IMR-90 (cell line): Measurements from ENCODE around the gene BMP8B. TPM values are rescaled to one million over a fixed set of nuclear protein-coding genes. Genes with fewer than 3 reads are reported as not detected.

Source experiments
- ATAC-seq: fragments of 200-7000 bp; cut with Tn5 transposase; 2 replicates; pipeline ENCODE4 v1.9.1; 2020; ENCODE audit warnings: low read depth, mild to moderate bottlenecking, moderate library complexity
- BruUV-seq: library from RNA; stranded (reverse); fragments of 400-500 nt; replicated peaks from 2 replicates; lab custom pipeline; 2021; lab: Mats Ljungman, UMichigan
- CTCF ChIA-PET: fragments of 300-600 bp; formaldehyde crosslinking; extraction: SDS; loops from one replicate; lab custom pipeline; 2021; ENCODE audit warnings: antibody characterized with exemption; lab: Yijun Ruan, JAX
- POLR2A ChIA-PET: fragments of 300-600 bp; sonication (Branson Sonifier 250); formaldehyde crosslinking; loops from one replicate; lab custom pipeline; 2022; ENCODE audit warnings: antibody characterized with exemption; ENCODE audit not compliant: unreplicated experiment; lab: Charles Lee
- DNase-seq: peaks from one replicate; pipeline ENCODE4 v3.0.0; 2013
- H2AFZ ChIP-seq: replicated peaks from 2 replicates; pipeline ENCODE3; 2013; ENCODE audit warnings: low read length, mild to moderate bottlenecking; ENCODE audit not compliant: poor library complexity
- H2AK5ac ChIP-seq: 2 replicates; pipeline ENCODE4 v1.6.1; 2013; ENCODE audit warnings: low read depth, low read length, inconsistent platforms
- H2AK9ac ChIP-seq: replicated peaks from 2 replicates; pipeline ENCODE3; 2013; ENCODE audit warnings: mild to moderate bottlenecking, low read depth, low read length, moderate library complexity; ENCODE audit not compliant: poor library complexity
- H2BK120ac ChIP-seq: 2 replicates; pipeline ENCODE4 v1.6.1; 2013; ENCODE audit warnings: low read depth, low read length, inconsistent platforms
- H2BK15ac ChIP-seq: 3 replicates; pipeline ENCODE4 v1.6.1; 2013; ENCODE audit warnings: low read depth, low read length, inconsistent platforms
- H2BK20ac ChIP-seq: 2 replicates; pipeline ENCODE4 v1.6.1; 2013; ENCODE audit warnings: low read depth, mild to moderate bottlenecking, inconsistent platforms, low read length, moderate library complexity
- H2BK5ac ChIP-seq: 2 replicates; pipeline ENCODE4 v1.6.1; 2013; ENCODE audit warnings: mild to moderate bottlenecking, low read depth, low read length, inconsistent platforms; ENCODE audit not compliant: poor library complexity, severe bottlenecking
- H3K14ac ChIP-seq: replicated peaks from 2 replicates; pipeline ENCODE4 v1.6.1; 2013; ENCODE audit warnings: low read depth, low read length, inconsistent platforms
- H3K18ac ChIP-seq: 2 replicates; pipeline ENCODE4 v1.6.1; 2013; ENCODE audit warnings: low read depth, low read length, control low read depth
- H3K23ac ChIP-seq: 2 replicates; pipeline ENCODE4 v1.6.1; 2013; ENCODE audit warnings: low read depth, low read length, inconsistent platforms
- H3K27ac ChIP-seq: 2 replicates; pipeline ENCODE4 v1.5.1; 2013; ENCODE audit warnings: mild to moderate bottlenecking, control low read depth, low read length; ENCODE audit not compliant: insufficient read depth
- H3K27me3 ChIP-seq: 2 replicates; pipeline ENCODE4 v1.6.1; 2013; ENCODE audit warnings: low read length; ENCODE audit not compliant: control insufficient read depth, insufficient read depth
- H3K36me3 ChIP-seq: 2 replicates; pipeline ENCODE4 v1.6.1; 2013; ENCODE audit warnings: low read length, mixed read lengths; ENCODE audit not compliant: control insufficient read depth, insufficient read depth
- H3K4ac ChIP-seq: 2 replicates; pipeline ENCODE4 v1.6.1; 2013; ENCODE audit warnings: low read depth, low read length, inconsistent platforms
- H3K4me1 ChIP-seq: 2 replicates; pipeline ENCODE4 v1.6.1; 2013; ENCODE audit warnings: low read length, mixed read lengths; ENCODE audit not compliant: control insufficient read depth, insufficient read depth
- H3K4me2 ChIP-seq: 2 replicates; pipeline ENCODE4 v1.6.1; 2013; ENCODE audit warnings: low read depth, mild to moderate bottlenecking, control low read depth, low read length, moderate library complexity
- H3K4me3 ChIP-seq: 2 replicates; pipeline ENCODE4 v1.5.1; 2013; ENCODE audit warnings: low read depth, mild to moderate bottlenecking, control low read depth, low read length, moderate library complexity; ENCODE audit not compliant: insufficient read depth
- H3K56ac ChIP-seq: 2 replicates; pipeline ENCODE4 v1.6.1; 2013; ENCODE audit warnings: low read length, inconsistent platforms; ENCODE audit not compliant: insufficient read depth; ENCODE audit errors: extremely low read depth
- H3K79me1 ChIP-seq, 2 experiments: 2 replicates each; pipeline ENCODE4 v1.6.1; 2013; ENCODE audit warnings: low read length in 2 of 2, inconsistent platforms in 1 of 2, low read depth in 1 of 2
- H3K9ac ChIP-seq: 2 replicates; pipeline ENCODE4 v1.6.1; 2013; ENCODE audit warnings: low read depth, low read length, control low read depth
- H3K9me1 ChIP-seq: 2 replicates; pipeline ENCODE4 v1.6.1; 2013; ENCODE audit warnings: low read length, inconsistent platforms; ENCODE audit not compliant: insufficient read depth
- H3K9me3 ChIP-seq: 2 replicates; pipeline ENCODE4 v1.6.1; 2013; ENCODE audit warnings: low read length; ENCODE audit not compliant: control insufficient read depth, insufficient read depth
- H4K20me1 ChIP-seq: 2 replicates; pipeline ENCODE4 v1.6.1; 2013; ENCODE audit warnings: low read length, inconsistent platforms; ENCODE audit not compliant: insufficient read depth
- H4K5ac ChIP-seq: 2 replicates; pipeline ENCODE4 v1.6.1; 2013; ENCODE audit warnings: mild to moderate bottlenecking, low read depth, low read length, control low read depth
- H4K8ac ChIP-seq, 2 experiments: 2 replicates each; pipeline ENCODE4 v1.6.1; 2013; ENCODE audit warnings: low read depth in 2 of 2, low read length in 2 of 2, control low read depth in 1 of 2, inconsistent platforms in 1 of 2
- H4K91ac ChIP-seq: 2 replicates; pipeline ENCODE4 v1.6.1; 2013; ENCODE audit warnings: low read depth, low read length, inconsistent platforms; ENCODE audit not compliant: insufficient read depth
- CEBPB ChIP-seq: IDR thresholded peaks from 2 replicates; pipeline ENCODE4 v1.6.1; 2012; ENCODE audit warnings: low read depth, low read length, improper control_type of control experiment
- CHD1 ChIP-seq: IDR thresholded peaks from 2 replicates; pipeline ENCODE4 v1.6.1; 2012; ENCODE audit warnings: low read depth, low read length, improper control_type of control experiment
- MAZ ChIP-seq: IDR thresholded peaks from 2 replicates; pipeline ENCODE4 v1.6.1; 2012; ENCODE audit warnings: low read depth, mild to moderate bottlenecking, low read length, improper control_type of control experiment, moderate library complexity, borderline replicate concordance
- MXI1 ChIP-seq: IDR thresholded peaks from 2 replicates; pipeline ENCODE4 v1.6.1; 2012; ENCODE audit warnings: low read depth, mild to moderate bottlenecking, low read length, moderate library complexity, borderline replicate concordance
- WGBS, 2 experiments: methylation state at CpG; one replicate each; pipeline versions ENCODE4 v1.1.5 to v1.1.7; 2013; ENCODE audit warnings: missing lambda C conversion rate in 2 of 2; ENCODE audit not compliant: insufficient read length in 1 of 2; ENCODE audit errors: extremely low coverage in 2 of 2; 5-methylcytosine and 5-hydroxymethylcytosine counted together
- dilution Hi-C: fragments of 300-500 bp; cut with HindIII; formaldehyde crosslinking; loops from one replicate; pipeline ENCODE4 v1.14.3; 2018; ENCODE audit warnings: low sequenced_read_pairs; ENCODE audit not compliant: unreplicated experiment
- in situ Hi-C: fragments of 300-500 bp; cut with MboI; formaldehyde crosslinking; loops from 3 replicates; pipeline ENCODE4 v1.14.3; 2019; ENCODE audit warnings: low sequenced_read_pairs, inconsistent platforms, mixed read lengths
- intact Hi-C: fragments of 100-400 bp; cut with micrococcal nuclease; formaldehyde crosslinking; loops from 2 replicates; pipeline ENCODE4 v1.10.0; 2022
- polyA plus RNA-seq, 3 experiments: library from polyadenylated mRNA; depleted of rRNA; stranded (reverse); fragments of >200 nt; gene quantifications; 2 replicates each; pipeline ENCODE4 v1.2.3, GENCODE V29; 2012; ENCODE audit warnings: low replicate concordance in 1 of 3
- total RNA-seq: library from RNA; depleted of rRNA; stranded (reverse); fragments of >200 nt; gene quantifications from 2 replicates; pipeline ENCODE4 v1.2.3, GENCODE V29; 2012
- TF ChIP-seq, protein P1 (sequence below): fragments of 150-350 bp; IDR thresholded peaks from 2 replicates; pipeline ENCODE4 v1.6.1; 2016; ENCODE audit warnings: low read depth, mild to moderate bottlenecking, low read length, moderate library complexity, borderline replicate concordance

BMP8B gene
- total and polyA plus RNA-seq, 2 of the 4 experiments (the other 2 are of a cell fraction): not detected

DNA sequence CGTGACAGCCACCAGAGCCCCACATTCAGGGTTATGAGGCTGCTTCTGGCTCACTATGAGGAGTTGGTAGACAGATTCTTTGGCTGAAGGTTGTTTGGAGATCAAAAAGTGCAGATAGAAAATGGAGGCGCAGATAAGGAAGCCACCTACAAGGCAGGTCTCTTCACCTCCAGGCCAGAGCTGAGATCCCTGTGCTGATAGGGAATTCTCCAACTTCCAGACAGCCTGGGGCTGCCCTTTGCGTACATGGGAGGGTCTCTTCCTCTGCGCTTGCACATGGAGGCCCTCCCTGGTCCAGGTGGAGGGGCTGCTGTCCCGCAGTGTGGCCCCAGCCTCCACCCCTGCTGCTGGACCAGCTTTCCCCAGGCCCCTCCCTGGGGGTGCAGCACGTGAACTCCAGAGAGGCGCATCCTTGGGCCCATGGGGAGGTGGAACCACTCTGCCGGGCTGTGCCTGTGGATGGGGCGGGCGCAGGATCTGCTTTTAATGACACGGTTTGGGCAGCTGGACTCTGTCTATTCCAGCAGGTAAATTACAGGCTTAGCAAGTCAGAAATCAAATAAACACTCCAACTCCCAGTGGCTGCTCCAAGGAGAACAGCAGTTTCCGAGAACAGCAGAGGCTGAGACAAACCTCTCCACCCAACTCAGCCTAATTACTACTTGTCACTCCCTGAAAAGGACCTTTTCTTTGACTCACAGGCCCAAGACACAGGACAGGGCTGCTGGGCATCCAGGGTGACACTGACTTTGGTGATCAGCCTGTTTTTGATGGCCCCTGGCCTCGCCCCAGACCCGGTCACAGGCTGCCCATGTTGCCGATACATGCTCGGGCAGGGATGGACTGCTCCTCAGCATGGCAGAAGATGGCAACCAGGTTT lies 29.9 kb downstream of the BMP8B start:
- Histone ChIP-seq H3K4me3 (no peak overlapping the region), H3K79me1 (0 out of 4 replicates have a peak, but pooled peaks cover 0 to 3% of the 10 kb centered on the region in 2 experiments), H3K36me3 (peaks cover 24% of the 10 kb centered on the region), H3K4me2 (no peak overlapping the region), H2AFZ (no peak overlapping the region), H2BK5ac (no peak overlapping the region), H3K4me1 (no peaks in the 10 kb centered on the region), H3K23ac (no peak overlapping the region), H2BK120ac (no peak overlapping the region), H2BK20ac (no peak overlapping the region), H4K20me1 (no peaks in the 10 kb centered on the region), H3K27me3 (no peaks in the 10 kb centered on the region), H3K4ac (no peak overlapping the region), H4K5ac (no peak overlapping the region), H3K9me3 (no peaks in the 10 kb centered on the region), H3K9ac (no peak overlapping the region), H4K8ac (no peak overlapping the region), H4K91ac (no peak overlapping the region), H3K56ac (no peak overlapping the region), H3K9me1 (0 out of 2 replicates have a peak, but pooled peaks cover 8% of the 10 kb centered on the region), H2AK9ac (no peak overlapping the region), H3K27ac (no peak overlapping the region), H3K18ac (no peak overlapping the region), H2BK15ac (no peak overlapping the region), H3K14ac (no peak overlapping the region), H2AK5ac (no peak overlapping the region)
- no peak for TF ChIP-seq CHD1
- no peak for TF ChIP-seq MXI1
- no peak for TF ChIP-seq CEBPB
- TF ChIP-seq MAZ: no peak
- TF ChIP-seq, protein P1, sequence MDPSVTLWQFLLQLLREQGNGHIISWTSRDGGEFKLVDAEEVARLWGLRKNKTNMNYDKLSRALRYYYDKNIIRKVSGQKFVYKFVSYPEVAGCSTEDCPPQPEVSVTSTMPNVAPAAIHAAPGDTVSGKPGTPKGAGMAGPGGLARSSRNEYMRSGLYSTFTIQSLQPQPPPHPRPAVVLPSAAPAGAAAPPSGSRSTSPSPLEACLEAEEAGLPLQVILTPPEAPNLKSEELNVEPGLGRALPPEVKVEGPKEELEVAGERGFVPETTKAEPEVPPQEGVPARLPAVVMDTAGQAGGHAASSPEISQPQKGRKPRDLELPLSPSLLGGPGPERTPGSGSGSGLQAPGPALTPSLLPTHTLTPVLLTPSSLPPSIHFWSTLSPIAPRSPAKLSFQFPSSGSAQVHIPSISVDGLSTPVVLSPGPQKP: no peak
- WGBS, 2 experiments: 92% methylated on average over 2 of the region's 16 CpGs; no CpG with 5 or more reads in 1 of the 2 experiments
- CTCF ChIA-PET: no interaction called here
- BruUV-seq: no TSS peak
- in situ Hi-C loops: no loop called here
- DNase-seq: no peak
- intact Hi-C loops: no loop called here
- dilution Hi-C loops: no loop called here
- POLR2A ChIA-PET: no interaction called here
- no peak for ATAC-seq
